GM19351 (cell line): Measurements from ENCODE around the gene DTNBP1.

Experiments used
- ATAC-seq: cut with Tn5 transposase; IDR thresholded peaks from one replicate; pipeline ENCODE4 v1.9.1; 2021; ENCODE audit warnings: mild to moderate bottlenecking, moderate library complexity; ENCODE audit not compliant: unreplicated experiment

DTNBP1 gene

GRCh38 chr6:15594512-15595259 lies 68.1 kb downstream of the DTNBP1 start:
- no peak for ATAC-seq

GRCh38 chr6:15593798-15594197 lies 69.0 kb downstream of the DTNBP1 start:
- no peak for ATAC-seq

- ATAC-seq = no peak
Observed at GRCh38 chr6:15592610-15593009, 70.2 kb downstream of the DTNBP1 start.

GRCh38 chr6:15588971-15589634 lies 73.7 kb downstream of the DTNBP1 start:
- no peak for ATAC-seq

- no peak for ATAC-seq
Observed at GRCh38 chr6:15586503-15586902, 76.3 kb downstream of the DTNBP1 start.

GRCh38 chr6:15585760-15586214 lies 77.0 kb downstream of the DTNBP1 start:
- no peak for ATAC-seq

GRCh38 chr6:15582499-15582898 lies 80.3 kb downstream of the DTNBP1 start:
- ATAC-seq = no peak

- ATAC-seq = no peak
Observed at GRCh38 chr6:15581751-15582150, 81.1 kb downstream of the DTNBP1 start.

GRCh38 chr6:15580326-15580725 lies 82.5 kb downstream of the DTNBP1 start:
- no peak for ATAC-seq

GRCh38 chr6:15578716-15579391 lies 84.0 kb downstream of the DTNBP1 start:
- ATAC-seq = no peak

GRCh38 chr6:15577550-15578171 lies 85.2 kb downstream of the DTNBP1 start:
- no peak for ATAC-seq

GRCh38 chr6:15577106-15577505 lies 85.7 kb downstream of the DTNBP1 start:
- no peak for ATAC-seq

GRCh38 chr6:15575357-15576033 lies 87.3 kb downstream of the DTNBP1 start:
- ATAC-seq = no peak

GRCh38 chr6:15574486-15574885 lies 88.3 kb downstream of the DTNBP1 start:
- no peak for ATAC-seq

GRCh38 chr6:15574023-15574422 lies 88.8 kb downstream of the DTNBP1 start:
- ATAC-seq = no peak

GRCh38 chr6:15573384-15573783 lies 89.4 kb downstream of the DTNBP1 start:
- no peak for ATAC-seq

GRCh38 chr6:15572296-15573016 lies 90.4 kb downstream of the DTNBP1 start:
- ATAC-seq = no peak

- no peak for ATAC-seq
Observed at GRCh38 chr6:15570171-15570570, 92.7 kb downstream of the DTNBP1 start.

- ATAC-seq = no peak
Observed at GRCh38 chr6:15569035-15569995, 93.5 kb downstream of the DTNBP1 start.
